H1 (cell line): Measurements from ENCODE around the gene CTBP2. TPM values are rescaled to one million over a fixed set of nuclear protein-coding genes. Genes with fewer than 3 reads are reported as not detected.
A peak's percentile ranks its signal among the peaks of the same experiment; 100 is the strongest.

Source experiments
- CTCF ChIA-PET: fragments of 300-600 bp; sonication (Branson Sonifier 250); formaldehyde crosslinking; loops from one replicate; lab custom pipeline; 2021; ENCODE audit not compliant: partially characterized antibody; lab: Charles Lee
- POLR2A ChIA-PET: fragments of 300-600 bp; sonication (Branson Sonifier 250); formaldehyde crosslinking; loops from one replicate; lab custom pipeline; 2021; ENCODE audit warnings: inconsistent platforms; ENCODE audit not compliant: partially characterized antibody; lab: Charles Lee
- DNase-seq, 2 experiments: peaks; one replicate each; pipeline versions ENCODE4 v3.0.0 to v3.0.0-alpha.2; 2010 to 2022; ENCODE audit warnings: low spot score in 2 of 2, low read depth in 1 of 2, mixed read lengths in 1 of 2
- FAIRE-seq: peaks from 2 replicates; lab custom pipeline; 2011; peaks lifted over from hg19 to GRCh38; lab: Jason Lieb, UNC
- H2AFZ ChIP-seq: 2 replicates; pipeline ENCODE4 v1.8.1; 2012; ENCODE audit warnings: low read length, inconsistent platforms
- H2AK5ac ChIP-seq: 2 replicates; pipeline ENCODE4 v1.6.1; 2013; ENCODE audit warnings: low read depth, low read length
- H2BK120ac ChIP-seq: replicated peaks from 2 replicates; pipeline ENCODE3; 2013; ENCODE audit warnings: low read depth, low read length, inconsistent platforms
- H2BK12ac ChIP-seq: 2 replicates; pipeline ENCODE4 v1.6.1; 2013; ENCODE audit warnings: low read depth, low read length
- H2BK15ac ChIP-seq: 2 replicates; pipeline ENCODE4 v1.6.1; 2013; ENCODE audit warnings: low read length
- H2BK20ac ChIP-seq: 2 replicates; pipeline ENCODE4 v1.6.1; 2013; ENCODE audit warnings: low read length
- H2BK5ac ChIP-seq: 2 replicates; pipeline ENCODE4 v1.6.1; 2013; ENCODE audit warnings: low read depth, low read length
- H3K14ac ChIP-seq: 2 replicates; pipeline ENCODE4 v1.6.1; 2013; ENCODE audit warnings: inconsistent platforms; ENCODE audit not compliant: insufficient read length
- H3K18ac ChIP-seq: 2 replicates; pipeline ENCODE4 v1.6.1; 2013; ENCODE audit warnings: low read length; ENCODE audit errors: extremely low read depth
- H3K23ac ChIP-seq: 2 replicates; pipeline ENCODE4 v1.6.1; 2013; ENCODE audit warnings: inconsistent platforms; ENCODE audit not compliant: insufficient read length
- H3K23me2 ChIP-seq: 2 replicates; pipeline ENCODE4 v1.6.1; 2013; ENCODE audit warnings: low read depth, low read length
- H3K27ac ChIP-seq: 2 replicates; pipeline ENCODE4 v1.6.1; 2011; ENCODE audit warnings: low read depth, low read length, inconsistent platforms
- H3K27me3 ChIP-seq, 4 experiments: replicated peaks in 1 of 4; 1 replicate in 1 of 4; 2 replicates in 3 of 4; pipeline versions ENCODE4 v1.6.1 to v1.8.1; 2011 to 2013; ENCODE audit warnings: low read length in 3 of 4, mild to moderate bottlenecking in 3 of 4, inconsistent platforms in 2 of 4, mixed read lengths in 2 of 4, moderate library complexity in 1 of 4; ENCODE audit not compliant: control insufficient read depth in 3 of 4, insufficient read depth in 3 of 4; ENCODE audit errors: extremely low read depth in 1 of 4
- H3K36me3 ChIP-seq, 4 experiments: 2 replicates each; pipeline versions ENCODE4 v1.6.1 to v1.8.1; 2011 to 2013; ENCODE audit warnings: mild to moderate bottlenecking in 4 of 4, low read length in 3 of 4, moderate library complexity in 2 of 4, control low read depth in 1 of 4, inconsistent platforms in 1 of 4; ENCODE audit not compliant: insufficient read depth in 4 of 4, control insufficient read depth in 2 of 4
- H3K4ac ChIP-seq: replicated peaks from 2 replicates; pipeline ENCODE3; 2013; ENCODE audit warnings: low read length, low read depth, mixed read lengths, inconsistent platforms; ENCODE audit not compliant: insufficient read length
- H3K4me1 ChIP-seq, 4 experiments: replicated peaks in 1 of 4; 1 replicate in 1 of 4; 2 replicates in 3 of 4; pipeline versions ENCODE4 v1.6.1 to v1.8.1; 2011 to 2013; ENCODE audit warnings: low read length in 3 of 4, inconsistent platforms in 2 of 4, mixed read lengths in 1 of 4; ENCODE audit not compliant: insufficient read depth in 4 of 4, control insufficient read depth in 3 of 4
- H3K4me2 ChIP-seq, 2 experiments: 2 replicates each; pipeline versions ENCODE4 v1.6.1 to v1.8.1; 2011 to 2013; ENCODE audit warnings: low read depth in 2 of 2, low read length in 2 of 2, control low read depth in 1 of 2, inconsistent platforms in 1 of 2, mild to moderate bottlenecking in 1 of 2; ENCODE audit not compliant: insufficient read depth in 1 of 2
- H3K4me3 ChIP-seq, 4 experiments: fragments of 200-600, 300-600 bp in 1 of 4; sonication (generic), shearing (Covaris generic), sonication (Bioruptor Twin) in 1 of 4; 2 replicates each; pipeline versions ENCODE4 v1.5.1 to v1.8.1; 2011 to 2016; ENCODE audit warnings: low read length in 4 of 4, low read depth in 3 of 4, control low read depth in 2 of 4, inconsistent platforms in 2 of 4, mild to moderate bottlenecking in 2 of 4, mixed read lengths in 1 of 4, moderate library complexity in 1 of 4; ENCODE audit not compliant: insufficient read depth in 2 of 4; ENCODE audit errors: extremely low read depth in 1 of 4
- H3K56ac ChIP-seq: replicated peaks from 2 replicates; pipeline ENCODE3; 2013; ENCODE audit warnings: low read depth, mild to moderate bottlenecking, mixed read lengths, low read length, inconsistent platforms; ENCODE audit not compliant: insufficient read length
- H3K79me1 ChIP-seq: 2 replicates; pipeline ENCODE4 v1.6.1; 2013; ENCODE audit warnings: low read depth, low read length, control low read depth
- H3K79me2 ChIP-seq, 2 experiments: 2 replicates each; pipeline versions ENCODE4 v1.6.1 to v1.8.1; 2012 to 2013; ENCODE audit warnings: low read length in 2 of 2, mild to moderate bottlenecking in 2 of 2, inconsistent platforms in 1 of 2; ENCODE audit not compliant: insufficient read depth in 2 of 2, control insufficient read depth in 1 of 2
- H3K9ac ChIP-seq, 4 experiments: replicated peaks in 1 of 4; 1 replicate in 1 of 4; 2 replicates in 3 of 4; pipeline versions ENCODE4 v1.6.1 to v1.8.1; 2011 to 2013; ENCODE audit warnings: low read depth in 3 of 4, low read length in 3 of 4, control low read depth in 2 of 4, mild to moderate bottlenecking in 2 of 4, moderate library complexity in 2 of 4, inconsistent platforms in 1 of 4; ENCODE audit errors: extremely low read depth in 1 of 4
- H3K9me3 ChIP-seq, 2 experiments: 2 replicates each; pipeline versions ENCODE4 v1.6.1 to v1.8.1; 2012 to 2013; ENCODE audit warnings: mild to moderate bottlenecking in 2 of 2, moderate library complexity in 2 of 2, control low read depth in 1 of 2, inconsistent platforms in 1 of 2, low read depth in 1 of 2, low read length in 1 of 2, mixed read lengths in 1 of 2; ENCODE audit not compliant: insufficient read depth in 2 of 2
- H4K20me1 ChIP-seq, 2 experiments: replicated peaks in 1 of 2; 2 replicates each; pipeline versions ENCODE3 to v1.8.1; 2011 to 2013; ENCODE audit warnings: inconsistent platforms in 2 of 2, low read length in 2 of 2, mild to moderate bottlenecking in 1 of 2; ENCODE audit not compliant: insufficient read depth in 2 of 2, control insufficient read depth in 1 of 2
- H4K5ac ChIP-seq: 2 replicates; pipeline ENCODE4 v1.6.1; 2013; ENCODE audit warnings: low read length, low read depth, mixed read lengths, inconsistent platforms; ENCODE audit not compliant: insufficient read length
- H4K8ac ChIP-seq: 2 replicates; pipeline ENCODE4 v1.8.0; 2013; ENCODE audit warnings: mild to moderate bottlenecking, moderate library complexity, low read length, inconsistent platforms; ENCODE audit not compliant: insufficient read depth; ENCODE audit errors: extremely low read depth
- H4K91ac ChIP-seq: replicated peaks from 2 replicates; pipeline ENCODE3; 2013; ENCODE audit warnings: low read length, mixed read lengths, inconsistent platforms; ENCODE audit not compliant: insufficient read length
- POLR2AphosphoS5 ChIP-seq: IDR thresholded peaks from 2 replicates; pipeline ENCODE4 v1.6.1; 2011; ENCODE audit warnings: low read depth, low read length
- SRF ChIP-seq: IDR thresholded peaks from 2 replicates; pipeline ENCODE4 v1.6.1; 2011; ENCODE audit warnings: mild to moderate bottlenecking, low read depth, low read length, moderate library complexity
- WGBS, 2 experiments: shearing (Covaris generic) in 1 of 2; methylation state at CpG; one replicate each; pipeline versions ENCODE4 v1.1.6 to v1.1.7; 2013 to 2015; ENCODE audit warnings: low lambda C conversion rate in 2 of 2, mixed read lengths in 2 of 2, inconsistent platforms in 1 of 2, low coverage in 1 of 2, missing lambda C conversion rate in 1 of 2; ENCODE audit not compliant: insufficient replicate concordance in 2 of 2, insufficient coverage in 1 of 2, insufficient read length in 1 of 2; ENCODE audit errors: extremely low coverage in 1 of 2, missing lambda C conversion rate in 1 of 2; 5-methylcytosine and 5-hydroxymethylcytosine counted together
- polyA plus RNA-seq, 7 experiments: library from polyadenylated mRNA; depleted of rRNA in 3 of 7; stranded (reverse) in 5 of 7; unstranded in 2 of 7; fragments of >200 nt in 5 of 7; fragments of 200-250 nt in 2 of 7; gene quantifications; 1 replicate in 5 of 7; 2 replicates in 1 of 7; 4 replicates in 1 of 7; pipeline versions ENCODE4 v1.2.1 to v1.2.3, GENCODE V29; 2011 to 2013; ENCODE audit warnings: missing spikeins in 2 of 7, mixed read lengths in 2 of 7
- total RNA-seq: library from RNA; stranded (reverse); fragmentation: NEBNext Ultra II Directional; extraction: Animal tissue kit (Norgen Biotek cat#: 25700); gene quantifications from 2 replicates; pipeline ENCODE4 v1.2.1, GENCODE V29; 2021

The CTBP2 gene
- total and polyA plus RNA-seq, 2 of the 8 experiments (the other 6 are each of a cell fraction or from before 2014, with no cell fraction given), result 208 to 221 TPM

GRCh38 chr10:125097409-125098070, 62.8 kb downstream of the CTBP2 start:
- whole genome bisulfite sequencing, 2 experiments, result 92% methylated on average over 20 of the region's 20 CpGs; no CpG with 5 or more reads in 1 of the 2 experiments
- TF ChIP-seq POLR2AphosphoS5, result peak; percentile 81; the same call in 1 of the 2 replicates
- TF ChIP-seq SRF, result no peak
- no peak overlapping the region for H3K4me2 ChIP-seq

More at GRCh38 chr10:125097409-125098070, 62.8 kb downstream of the CTBP2 start:
- no peak overlapping the region; the same call in 1 of the 2 replicates for H2AK5ac ChIP-seq
- H2BK120ac ChIP-seq, result no peak overlapping the region
- no peak overlapping the region for H4K91ac ChIP-seq
- no peaks in the 10 kb centered on the region for H3K27me3 ChIP-seq
- peaks cover 10 to 31% (median 22%) of the 10 kb centered on the region in 4 experiments for H3K4me1 ChIP-seq
- peaks cover 36% of the 10 kb centered on the region for H3K79me1 ChIP-seq
- no peaks in the 10 kb centered on the region for H3K23me2 ChIP-seq
- peaks cover 44 to 100% of the 10 kb centered on the region in 2 experiments for H3K79me2 ChIP-seq
- no peak for DNase-seq
- no peak overlapping the region for H4K5ac ChIP-seq
- H3K36me3 ChIP-seq, result peaks cover 3 to 32% (median 10%) of the 10 kb centered on the region in 4 experiments; a peak in 7 of 8 replicates
- H3K9me3 ChIP-seq, result no peaks in the 10 kb centered on the region
- H3K56ac ChIP-seq, result no peak overlapping the region
- no peak overlapping the region for H3K4me3 ChIP-seq
- ChIA-PET CTCF (interaction anchor here (1.0 to 2.4 kb wide), 2 partner anchors 8 to 105 kb away, joined by 3 to 6 read pairs; no protein-coding TSS in a partner anchor), POLR2A (interaction anchor here (1.5 to 1.7 kb wide), 2 partner anchors 8 to 57 kb away, joined by 3 read pairs; no protein-coding TSS in a partner anchor)
- H2BK20ac ChIP-seq, result no peak overlapping the region
- H3K23ac ChIP-seq, result no peak overlapping the region
- no peak overlapping the region for H4K8ac ChIP-seq
- H2AFZ ChIP-seq, result no peak overlapping the region
- peaks cover 72 to 82% of the 10 kb centered on the region in 2 experiments for H4K20me1 ChIP-seq
- no peak overlapping the region for H2BK15ac ChIP-seq
- no peak overlapping the region for H3K9ac ChIP-seq
- no peak overlapping the region for H3K27ac ChIP-seq
- no peak for FAIRE-seq
- no peak overlapping the region for H2BK12ac ChIP-seq
- no peak overlapping the region for H3K4ac ChIP-seq
- H3K18ac ChIP-seq, result no peak overlapping the region
- H2BK5ac ChIP-seq, result no peak overlapping the region
- H3K14ac ChIP-seq, result no peak overlapping the region
